Tibial artery (tissue), 4 donors: ENCODE data around the gene AKR1D1.
"Not testable (repeated sequence)": the region's sequence is repeated elsewhere in the genome, so short reads cannot be mapped to it uniquely, and the experiment has no call there.

ENCODE experiments used
- DNase-seq, 2 donors: peaks; one replicate each; pipeline ENCODE4 v3.0.0-alpha.2; 2019
- H3K27ac ChIP-seq, 2 donors: fragments of 200-600 bp; sonication (generic) in 1 of 2; 1 replicate in 1 of 2; 2 replicates in 1 of 2; pipeline ENCODE4 v1.5.1; 2018 to 2019; ENCODE audit warnings: mild to moderate bottlenecking in 1 of 2
- H3K27me3 ChIP-seq, 2 donors: fragments of 200-600 bp; sonication (generic) in 1 of 2; one replicate each; pipeline versions ENCODE4 v1.5.1 to v1.6.0; 2016 to 2019
- H3K36me3 ChIP-seq, 3 donors: fragments of 200-600 bp; sonication (generic) in 2 of 3; one replicate each; pipeline ENCODE4 v1.5.1; 2016 to 2019; ENCODE audit warnings: mild to moderate bottlenecking in 2 of 3
- H3K4me1 ChIP-seq, 4 donors: fragments of 200-600 bp; sonication (generic) in 2 of 4; 1 replicate in 3 of 4; 2 replicates in 1 of 4; pipeline ENCODE4 v1.5.1; 2016 to 2019
- H3K4me3 ChIP-seq, 2 donors: fragments of 200-600 bp; sonication (generic) in 1 of 2; 1 replicate in 1 of 2; 2 replicates in 1 of 2; pipeline ENCODE4 v1.5.1; 2018 to 2019; ENCODE audit warnings: mild to moderate bottlenecking in 2 of 2
- H3K9me3 ChIP-seq, 3 donors: fragments of 200-600 bp; sonication (generic) in 1 of 3; one replicate each; pipeline ENCODE4 v1.5.1; 2016 to 2019
- intact Hi-C: fragments of 100-400 bp; cut with DNase I; formaldehyde crosslinking; loops from one replicate; pipeline ENCODE4 v1.15.0; 2023; ENCODE audit warnings: low total_unique reads
- TF ChIP-seq, protein P1 (sequence below), 2 experiments: fragments of 200-600 bp in 1 of 2; fragments of 450-650 bp in 1 of 2; IDR thresholded peaks; one replicate each; pipeline ENCODE4 v1.5.1; 2017 to 2019; ENCODE audit warnings: antibody characterized with exemption in 2 of 2, mild to moderate bottlenecking in 1 of 2, moderate library complexity in 1 of 2

Gene AKR1D1

DNA sequence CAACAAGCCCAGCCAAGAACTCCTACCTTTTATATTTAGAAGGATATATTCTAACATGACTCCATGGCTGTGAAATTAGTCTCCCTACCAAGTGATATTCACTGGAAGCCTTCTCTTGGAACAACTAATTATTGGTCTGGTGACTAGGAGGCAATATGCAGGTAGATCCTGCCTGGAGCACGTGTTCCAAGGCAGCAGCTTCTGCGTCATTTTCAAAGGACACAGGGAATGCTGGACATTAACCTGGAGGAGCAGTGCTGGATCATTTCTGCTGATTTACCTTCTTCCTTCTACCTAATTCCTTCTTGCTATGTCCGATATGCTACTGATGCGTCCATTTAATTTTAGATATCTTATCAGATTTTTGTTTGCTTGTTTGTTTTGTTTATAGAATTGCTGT is 5.6 kb downstream of the AKR1D1 start:
- Histone ChIP-seq H3K27me3 (no peaks in the 10 kb centered on the region), H3K9me3 (no peaks in the 10 kb centered on the region), H3K4me3 (no peak overlapping the region), H3K27ac (no peak overlapping the region), H3K4me1 (no peaks in the 10 kb centered on the region), H3K36me3 (no peaks in the 10 kb centered on the region)
- TF ChIP-seq, protein P1, sequence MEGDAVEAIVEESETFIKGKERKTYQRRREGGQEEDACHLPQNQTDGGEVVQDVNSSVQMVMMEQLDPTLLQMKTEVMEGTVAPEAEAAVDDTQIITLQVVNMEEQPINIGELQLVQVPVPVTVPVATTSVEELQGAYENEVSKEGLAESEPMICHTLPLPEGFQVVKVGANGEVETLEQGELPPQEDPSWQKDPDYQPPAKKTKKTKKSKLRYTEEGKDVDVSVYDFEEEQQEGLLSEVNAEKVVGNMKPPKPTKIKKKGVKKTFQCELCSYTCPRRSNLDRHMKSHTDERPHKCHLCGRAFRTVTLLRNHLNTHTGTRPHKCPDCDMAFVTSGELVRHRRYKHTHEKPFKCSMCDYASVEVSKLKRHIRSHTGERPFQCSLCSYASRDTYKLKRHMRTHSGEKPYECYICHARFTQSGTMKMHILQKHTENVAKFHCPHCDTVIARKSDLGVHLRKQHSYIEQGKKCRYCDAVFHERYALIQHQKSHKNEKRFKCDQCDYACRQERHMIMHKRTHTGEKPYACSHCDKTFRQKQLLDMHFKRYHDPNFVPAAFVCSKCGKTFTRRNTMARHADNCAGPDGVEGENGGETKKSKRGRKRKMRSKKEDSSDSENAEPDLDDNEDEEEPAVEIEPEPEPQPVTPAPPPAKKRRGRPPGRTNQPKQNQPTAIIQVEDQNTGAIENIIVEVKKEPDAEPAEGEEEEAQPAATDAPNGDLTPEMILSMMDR (IDR thresholded peaks at IDR 0.05), result no peak
- no peak for DNase-seq
- intact Hi-C loops, result no loop called here

DNA sequence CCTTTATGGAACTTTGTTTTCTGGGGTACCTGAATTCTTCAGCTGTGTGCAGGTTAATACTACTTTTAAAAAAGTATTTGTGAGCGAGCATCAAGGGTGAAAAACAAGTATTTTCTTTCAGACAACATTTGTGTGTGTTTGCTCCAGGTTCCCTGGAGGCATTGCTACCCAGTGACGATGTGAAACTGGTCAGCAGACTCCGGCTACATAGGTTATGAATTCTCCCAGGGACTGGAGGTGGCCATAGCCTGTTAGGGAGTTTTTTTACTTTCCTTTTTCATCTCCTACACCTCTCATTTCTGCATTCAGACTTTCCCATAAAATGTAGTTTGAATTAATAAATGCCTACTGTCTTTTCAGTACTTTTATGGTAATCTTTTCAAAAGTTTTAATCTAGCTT is 7.6 kb downstream of the AKR1D1 start:
- DNase-seq, result no peak
- no peaks in the 10 kb centered on the region for H3K9me3 ChIP-seq
- no peaks in the 10 kb centered on the region for H3K27me3 ChIP-seq
- TF ChIP-seq, protein P1 (IDR thresholded peaks at IDR 0.05), result no peak
- no peak overlapping the region for H3K4me3 ChIP-seq
- no peak overlapping the region for H3K27ac ChIP-seq
- no peaks in the 10 kb centered on the region for H3K4me1 ChIP-seq
- H3K36me3 ChIP-seq, result no peaks in the 10 kb centered on the region
- intact Hi-C loops, result no loop called here

DNA sequence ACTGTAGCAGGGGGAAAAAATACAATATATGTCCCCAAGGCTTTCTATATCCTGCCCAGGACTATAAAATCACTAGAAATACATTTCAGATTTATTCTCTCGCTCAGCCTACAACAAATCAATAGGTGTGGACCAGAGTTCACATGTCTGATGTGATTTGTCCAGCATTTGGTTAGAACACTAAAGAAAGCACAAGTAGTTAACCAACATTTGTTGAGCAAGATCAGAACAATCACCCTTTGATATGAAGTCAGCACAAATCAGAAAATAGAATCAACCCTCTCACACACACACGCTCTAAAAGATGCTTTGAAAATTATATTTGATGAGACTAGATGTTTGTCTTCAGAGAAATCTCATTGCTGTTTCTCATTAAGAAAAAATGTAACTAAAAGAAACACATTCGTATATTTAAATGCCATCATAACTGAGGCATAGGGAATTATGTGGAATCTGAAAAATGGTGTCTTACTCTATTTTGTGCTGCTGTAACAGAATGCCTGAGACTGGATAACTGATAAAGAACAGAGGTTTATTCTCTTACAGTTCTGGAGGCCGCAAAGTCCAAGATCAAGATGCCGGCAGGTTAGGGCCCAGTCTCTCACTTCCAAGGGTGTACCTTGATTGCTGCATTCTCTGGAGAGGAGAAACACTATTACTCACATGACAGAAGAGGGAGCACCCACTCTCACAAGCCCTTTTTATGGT is 10.5 kb downstream of the AKR1D1 start:
- TF ChIP-seq, protein P1 (IDR thresholded peaks at IDR 0.05), result no peak
- H3K27me3 ChIP-seq, result no peaks in the 10 kb centered on the region
- no peak for DNase-seq
- H3K4me1 ChIP-seq, result no peaks in the 10 kb centered on the region
- no peak overlapping the region for H3K4me3 ChIP-seq
- H3K36me3 ChIP-seq, result no peaks in the 10 kb centered on the region
- intact Hi-C loops, result no loop called here
- H3K9me3 ChIP-seq, result no peaks in the 10 kb centered on the region
- H3K27ac ChIP-seq, result no peak overlapping the region

DNA sequence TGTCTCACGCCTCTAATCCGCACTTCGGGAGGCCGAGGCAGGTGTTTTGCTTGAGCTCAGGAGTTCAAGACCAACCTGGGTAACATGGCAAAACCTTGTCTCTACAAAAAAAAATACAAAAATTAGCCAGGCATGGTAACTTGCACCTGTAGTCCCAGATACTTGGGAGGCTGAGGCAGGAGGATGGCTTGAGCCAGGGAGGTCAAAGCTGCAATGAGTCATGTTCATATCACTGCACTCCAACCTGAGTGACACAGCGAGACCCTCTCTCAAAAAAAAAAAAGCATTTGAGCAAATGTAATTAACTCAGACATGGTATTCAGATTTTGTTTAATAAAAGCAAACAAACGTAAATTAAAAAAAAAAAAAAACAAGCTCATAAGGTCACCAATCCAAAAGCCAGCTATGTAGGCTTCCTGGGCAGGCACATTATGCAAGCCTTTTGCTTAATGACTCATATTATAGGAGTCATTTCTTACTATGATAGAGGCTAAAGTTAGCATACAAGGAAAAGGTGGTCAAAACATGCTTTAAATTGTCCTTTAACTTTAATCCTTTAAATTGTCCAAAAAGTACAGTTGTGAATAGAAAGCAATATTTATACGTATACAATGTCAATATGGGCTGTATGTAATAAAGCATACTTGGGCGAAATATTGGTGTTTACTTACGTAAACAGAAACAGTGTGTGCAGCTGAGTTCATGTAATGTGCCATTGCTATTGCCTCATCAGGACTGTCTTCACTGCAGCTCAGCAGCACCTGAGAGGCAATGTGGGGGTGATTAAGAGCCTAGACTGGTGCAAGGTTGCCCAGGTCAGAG is 13.0 kb downstream of the AKR1D1 start:
- H3K4me3 ChIP-seq, result no peak overlapping the region
- H3K27me3 ChIP-seq, result no peaks in the 10 kb centered on the region
- no peaks in the 10 kb centered on the region for H3K9me3 ChIP-seq
- DNase-seq, result no peak
- intact Hi-C loops, result no loop called here
- TF ChIP-seq, protein P1 (IDR thresholded peaks at IDR 0.05), result no peak
- H3K4me1 ChIP-seq, result no peaks in the 10 kb centered on the region
- no peaks in the 10 kb centered on the region for H3K36me3 ChIP-seq
- no peak overlapping the region for H3K27ac ChIP-seq

DNA sequence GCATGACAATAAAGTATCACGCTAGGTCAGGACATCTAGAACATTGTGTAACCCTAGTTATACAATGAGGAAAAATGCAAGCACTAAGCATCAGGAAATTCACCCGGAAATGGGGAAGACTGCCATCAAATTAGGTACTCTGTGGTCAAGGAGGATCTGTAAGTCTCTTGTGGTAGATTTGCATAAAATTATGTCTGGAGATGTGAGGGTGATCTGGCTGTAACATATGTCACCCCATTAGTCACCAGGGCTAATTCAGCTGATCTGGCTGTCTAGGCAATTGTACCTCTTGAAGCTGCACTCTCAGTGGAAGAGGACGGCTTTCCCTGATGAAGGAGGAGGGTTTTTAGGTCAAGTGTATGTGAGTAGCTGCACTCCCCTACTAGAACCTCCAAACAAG is 14.8 kb downstream of the AKR1D1 start:
- DNase-seq, result no peak
- intact Hi-C loops, result no loop called here
- H3K4me1 ChIP-seq, result no peaks in the 10 kb centered on the region

DNA sequence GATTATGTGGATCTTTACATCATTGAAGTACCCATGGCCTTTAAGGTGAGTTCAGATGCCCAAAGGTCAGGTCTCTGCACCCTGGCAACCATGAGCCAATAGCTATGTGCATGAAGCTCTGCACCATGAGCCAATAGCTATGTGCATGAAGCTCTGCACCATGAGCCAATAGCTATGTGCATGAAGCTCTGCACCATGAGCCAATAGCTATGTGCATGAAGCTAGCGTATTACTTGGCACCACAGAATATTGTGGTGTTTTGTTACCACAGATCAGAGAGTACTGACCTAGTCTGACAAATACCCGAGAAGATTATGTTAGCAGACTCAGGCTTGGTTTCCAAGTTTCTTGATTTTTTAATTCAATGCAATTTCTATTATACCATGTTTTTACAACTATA is 15.6 kb downstream of the AKR1D1 start:
- H3K4me1 ChIP-seq, H3K4me3 ChIP-seq, DNase-seq, intact Hi-C loops, H3K36me3 ChIP-seq, H3K27ac ChIP-seq, H3K9me3 ChIP-seq, H3K27me3 ChIP-seq: not testable (repeated sequence)

More for the DNA sequence above, 14.8 kb downstream of the AKR1D1 start:
- TF ChIP-seq, protein P1 (IDR thresholded peaks at IDR 0.05), result no peak
- no peaks in the 10 kb centered on the region for H3K36me3 ChIP-seq
- H3K27ac ChIP-seq, result no peak overlapping the region
- no peaks in the 10 kb centered on the region for H3K27me3 ChIP-seq
- H3K4me3 ChIP-seq, result no peak overlapping the region
- H3K9me3 ChIP-seq, result no peaks in the 10 kb centered on the region
